NCI-H748 (cell line): ENCODE data around the gene DNAH8.

Experiments used
- DNase-seq: peaks from one replicate; lab custom pipeline; 2025; ENCODE audit not compliant: unreplicated experiment; lab: John Stamatoyannopoulos, UW

The DNAH8 gene

DNA sequence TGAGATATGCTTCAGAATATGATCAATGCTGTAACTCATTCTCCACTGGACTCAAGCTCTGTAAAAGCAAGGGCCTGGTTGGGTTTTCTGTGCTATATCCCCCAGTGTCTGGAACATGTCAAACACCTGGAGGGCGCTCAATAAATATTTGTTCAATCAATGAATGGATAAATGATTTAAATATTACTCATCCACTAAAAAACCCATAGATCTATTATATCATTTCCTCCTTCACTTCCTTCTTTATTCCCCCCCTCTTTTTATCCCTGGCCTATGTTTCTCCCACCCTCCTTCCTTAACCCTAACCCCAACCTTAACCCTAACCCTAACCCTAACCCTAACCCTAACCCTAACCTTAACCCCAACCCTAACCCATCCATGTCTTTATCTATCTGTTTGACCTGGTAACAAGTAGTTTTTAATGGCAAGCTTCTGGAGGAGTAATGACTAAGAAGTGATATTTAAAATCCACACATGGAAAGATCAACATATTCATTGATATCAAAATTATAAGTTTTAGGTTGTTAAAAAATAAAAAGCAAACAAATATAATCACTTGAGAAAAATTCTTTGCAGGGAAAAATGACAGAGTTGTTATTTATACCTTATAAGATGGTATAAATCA, 229.7 kb downstream of the DNAH8 start:
- DNase-seq: no peak

DNA sequence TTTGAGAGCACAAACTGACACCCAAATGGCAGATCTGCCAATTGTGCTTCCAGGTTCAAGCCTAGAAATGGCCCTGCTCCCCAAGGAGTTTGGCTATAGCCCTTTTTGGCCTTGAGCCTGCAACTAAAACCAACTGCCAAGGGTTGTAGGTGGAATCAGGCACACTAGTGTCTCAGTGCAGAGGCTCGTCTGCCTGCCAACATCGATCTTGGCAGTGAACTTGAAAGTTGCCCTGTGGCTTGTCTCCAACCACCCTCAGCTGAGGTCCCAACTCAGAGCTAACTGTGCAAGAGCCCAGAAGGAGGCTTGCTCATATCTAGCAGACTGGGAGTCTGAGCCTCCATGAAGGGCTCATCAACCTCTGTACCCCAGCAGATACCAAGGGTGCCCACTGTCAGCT, 240.8 kb downstream of the DNAH8 start:
- no peak for DNase-seq

DNA sequence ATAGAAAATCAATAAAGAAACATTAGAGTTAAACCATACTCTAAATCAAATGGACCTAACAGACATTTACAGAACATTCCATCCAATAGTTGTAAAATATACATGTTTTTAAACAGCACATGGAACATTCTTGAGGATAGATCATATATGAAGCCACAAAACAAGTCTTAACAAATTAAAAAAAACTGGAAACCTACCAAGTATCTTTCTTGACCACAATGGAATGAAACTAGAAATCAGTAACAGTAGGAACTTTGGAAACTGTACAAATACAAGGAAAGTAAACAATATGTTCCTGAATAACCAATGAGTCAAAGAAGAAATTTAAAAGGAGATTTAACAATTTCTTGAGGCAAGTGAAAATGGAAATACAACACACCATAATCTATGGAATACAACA, 242.3 kb downstream of the DNAH8 start:
- DNase-seq: no peak

DNA sequence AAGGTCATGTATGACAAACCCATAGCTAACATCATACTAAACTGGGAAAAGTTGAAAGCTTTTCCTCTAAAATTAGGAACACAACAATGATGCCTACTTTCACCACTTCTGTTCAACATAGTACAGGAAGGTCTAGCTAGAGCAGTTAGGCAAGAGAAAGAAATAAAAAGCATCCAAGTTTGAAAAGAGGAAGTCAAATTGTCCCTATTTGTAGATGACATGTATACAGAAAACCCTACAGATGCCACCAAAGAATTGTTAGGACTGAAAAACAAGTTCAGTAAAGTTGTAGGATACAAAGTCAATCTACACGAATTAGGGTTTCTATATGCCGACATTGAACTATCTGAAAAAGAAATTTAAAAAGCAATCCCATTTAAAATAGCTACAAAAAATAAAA, 244.0 kb downstream of the DNAH8 start:
- no peak for DNase-seq

DNA sequence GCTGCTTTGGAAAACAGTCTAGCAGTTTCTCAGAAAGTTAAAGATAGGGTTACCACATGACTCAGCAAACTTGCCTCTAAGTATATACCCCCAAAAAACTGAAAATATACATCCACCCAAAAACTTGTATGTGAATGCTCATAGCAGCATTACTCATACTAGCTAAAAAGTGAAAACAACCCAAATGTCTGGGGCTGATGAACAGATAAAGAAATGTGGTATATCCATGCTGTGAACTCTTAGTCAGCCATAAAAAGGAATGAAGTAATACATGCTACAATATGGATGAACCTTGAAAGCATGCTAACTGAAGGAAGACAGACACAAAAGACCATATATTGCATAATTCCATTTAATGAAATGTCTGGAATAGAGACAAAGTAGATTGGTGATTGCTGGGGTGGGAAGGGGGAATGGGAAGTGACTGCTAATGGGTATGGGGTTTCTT, 253.6 kb downstream of the DNAH8 start:
- no peak for DNase-seq

DNA sequence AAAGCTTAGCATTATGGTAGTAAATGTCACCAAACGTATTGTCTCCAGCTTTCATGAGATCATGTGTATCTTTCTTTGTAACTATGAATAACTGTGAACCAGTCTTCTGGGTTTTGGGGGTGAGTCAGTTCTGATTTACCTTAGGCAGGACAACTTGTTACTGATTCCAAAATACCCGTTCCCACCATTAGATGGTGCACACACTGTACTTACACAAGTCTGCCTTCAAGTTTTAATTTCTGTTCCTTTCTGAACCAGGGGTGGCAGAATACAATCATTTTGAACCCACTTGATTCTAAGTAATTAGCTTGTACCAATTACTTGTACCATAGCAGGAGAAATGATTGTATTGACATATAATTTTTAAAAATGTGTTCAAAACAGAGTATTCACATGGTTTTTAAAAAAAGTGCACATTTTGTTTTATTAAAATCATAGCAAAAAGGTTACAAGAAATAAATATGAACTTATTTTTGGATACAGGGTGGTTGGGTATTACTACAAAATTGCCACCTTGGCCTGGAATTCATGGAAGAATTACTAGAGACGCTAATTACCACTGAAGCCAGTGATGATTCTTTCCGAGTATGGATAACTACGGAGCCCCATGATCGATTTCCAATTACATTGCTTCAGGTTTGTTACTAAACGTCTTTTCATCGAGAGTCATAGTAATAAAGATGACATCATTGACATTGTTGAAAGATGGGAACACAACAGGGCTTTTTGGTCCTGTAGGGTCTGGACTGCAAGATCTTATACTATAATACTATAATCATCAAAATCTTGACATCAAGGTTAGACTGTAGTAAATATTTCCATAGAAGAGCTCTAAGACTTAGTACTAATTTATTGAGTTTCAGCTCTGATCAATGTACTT, 258.3 kb downstream of the DNAH8 start:
- DNase-seq: peak; percentile 62

DNA sequence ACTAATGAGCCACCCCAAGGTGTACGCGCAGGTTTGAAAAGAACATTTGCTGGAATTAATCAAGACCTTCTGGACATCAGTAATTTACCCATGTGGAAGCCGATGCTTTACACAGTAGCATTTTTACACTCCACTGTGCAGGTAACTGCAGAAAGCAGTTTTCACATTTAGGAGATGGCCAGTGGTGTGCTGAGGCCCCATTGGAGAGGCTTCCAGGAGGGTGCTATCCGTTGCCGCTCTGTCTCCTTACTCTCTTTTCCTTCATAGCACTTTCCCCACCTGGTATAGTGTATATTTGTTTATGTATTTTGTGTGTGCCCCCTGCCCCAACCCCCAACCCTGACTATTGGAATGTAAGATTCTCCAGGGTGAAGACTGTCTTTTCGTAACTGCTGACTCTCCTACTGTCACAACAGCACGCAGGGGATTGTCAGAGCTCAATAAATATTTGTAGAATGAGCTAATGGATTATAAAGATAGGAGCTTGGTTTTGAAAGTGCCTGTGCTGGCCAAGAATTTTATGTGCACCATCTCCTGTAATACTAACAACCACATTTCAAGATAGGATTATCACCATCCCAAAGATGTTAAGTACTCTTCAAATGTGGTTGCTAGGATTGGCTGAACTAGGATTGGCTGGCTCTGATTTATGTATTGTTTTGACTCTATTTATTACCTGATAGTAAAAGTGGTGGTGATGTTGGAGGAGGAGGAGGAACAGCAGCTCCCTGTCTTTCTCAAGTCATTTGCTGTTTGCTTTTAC, 259.5 kb downstream of the DNAH8 start:
- DNase-seq: peak; percentile 21

DNA sequence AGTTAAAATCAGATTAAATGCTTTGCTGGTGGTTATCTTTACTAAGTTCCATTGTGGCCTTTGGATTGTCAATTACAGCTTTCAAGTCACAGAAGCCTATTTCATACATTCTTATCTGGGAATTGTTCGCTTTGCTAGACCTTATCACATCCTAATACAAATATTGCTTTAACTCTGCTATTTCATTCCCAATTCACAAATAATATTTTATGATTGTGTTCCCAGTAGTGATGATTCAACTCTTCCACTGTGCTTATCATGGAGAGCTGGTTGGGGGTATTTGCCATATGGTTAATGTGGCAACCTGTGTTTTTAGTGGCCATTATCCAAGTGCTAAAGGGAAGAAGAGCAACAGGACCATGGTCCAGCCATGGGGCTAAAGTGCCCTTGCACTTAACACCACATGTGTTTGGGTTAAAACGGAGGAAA, 260.5 kb downstream of the DNAH8 start:
- no peak for DNase-seq

DNA sequence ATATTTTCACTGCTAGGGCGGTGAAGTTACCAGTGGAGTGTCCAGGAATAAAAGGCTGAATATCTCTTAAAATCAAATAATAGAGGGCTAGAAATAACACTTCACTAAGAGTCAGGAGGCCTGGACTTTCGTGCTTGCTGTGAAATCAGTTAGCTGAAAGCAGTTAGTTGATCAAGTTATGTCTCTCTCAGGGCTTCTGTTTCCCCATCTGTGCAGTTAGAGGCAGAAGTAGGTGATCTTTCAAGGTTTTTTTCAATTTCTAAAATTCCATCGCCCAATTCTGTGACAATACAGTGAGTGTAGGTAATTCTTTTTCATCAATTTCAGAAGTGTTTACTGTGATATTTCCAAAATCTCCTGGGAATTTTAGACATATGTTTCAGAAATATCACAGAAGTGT, 260.9 kb downstream of the DNAH8 start:
- DNase-seq: no peak

DNA sequence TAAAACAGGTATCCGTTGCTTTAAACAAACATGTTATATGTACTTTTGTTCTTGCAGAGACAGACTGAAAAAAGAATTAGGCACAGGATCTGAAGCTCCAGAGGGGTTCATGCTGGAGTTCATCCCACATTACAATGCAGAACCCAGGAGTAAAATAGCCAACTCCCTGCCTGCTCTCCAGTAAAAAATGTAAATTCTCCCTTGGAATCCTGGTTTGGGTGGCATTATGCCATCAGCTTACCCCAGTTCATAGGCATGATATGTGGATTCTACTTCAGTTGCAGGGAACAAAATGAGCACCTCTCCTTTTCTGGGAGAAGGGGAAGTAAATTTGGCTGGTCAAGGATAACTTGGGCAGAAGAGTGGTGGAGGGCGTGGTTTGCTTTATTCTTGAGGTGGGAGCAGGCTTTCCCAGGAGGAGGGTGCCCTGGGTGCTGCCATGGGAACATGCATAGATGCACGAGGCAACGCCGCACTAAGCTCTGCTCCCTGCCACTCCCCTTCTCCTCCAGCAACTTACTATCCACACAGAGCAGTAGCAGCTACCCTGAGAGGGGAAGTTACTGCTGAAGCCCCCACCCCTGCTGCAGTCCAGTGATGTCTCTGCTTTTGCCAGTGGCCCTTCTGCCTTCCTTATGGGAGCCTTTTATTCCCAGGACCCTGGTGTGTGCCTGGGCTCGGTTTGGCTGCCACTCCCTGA, 261.8 kb downstream of the DNAH8 start:
- DNase-seq: peak; percentile 14

DNA sequence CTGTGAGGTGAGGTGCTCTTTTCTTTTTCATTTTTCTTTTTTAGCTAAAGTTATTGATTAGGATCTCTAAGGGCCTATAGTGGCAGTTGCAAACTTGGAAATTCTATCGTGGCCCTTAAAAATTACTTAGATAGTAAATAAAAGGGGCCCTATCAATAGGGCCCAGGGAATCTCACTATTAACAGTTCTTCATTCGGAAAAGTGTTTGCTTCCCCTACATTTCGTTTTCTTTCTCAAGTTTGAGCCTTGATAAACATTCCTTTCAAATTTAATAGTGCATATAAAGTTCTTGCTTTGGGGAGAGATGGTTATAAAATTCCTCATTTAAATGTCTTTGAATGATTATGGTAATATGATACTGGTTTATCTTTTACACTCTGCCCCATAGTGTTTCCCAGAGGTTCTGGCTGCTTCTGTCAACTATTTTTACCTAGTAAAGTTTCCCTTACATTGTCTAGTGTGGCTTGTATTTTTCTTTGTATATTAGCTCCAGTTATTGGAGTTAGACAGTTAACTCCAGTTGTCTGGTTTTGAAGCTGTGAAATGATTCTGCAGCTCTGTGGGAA, 263.1 kb downstream of the DNAH8 start:
- no peak for DNase-seq

DNA sequence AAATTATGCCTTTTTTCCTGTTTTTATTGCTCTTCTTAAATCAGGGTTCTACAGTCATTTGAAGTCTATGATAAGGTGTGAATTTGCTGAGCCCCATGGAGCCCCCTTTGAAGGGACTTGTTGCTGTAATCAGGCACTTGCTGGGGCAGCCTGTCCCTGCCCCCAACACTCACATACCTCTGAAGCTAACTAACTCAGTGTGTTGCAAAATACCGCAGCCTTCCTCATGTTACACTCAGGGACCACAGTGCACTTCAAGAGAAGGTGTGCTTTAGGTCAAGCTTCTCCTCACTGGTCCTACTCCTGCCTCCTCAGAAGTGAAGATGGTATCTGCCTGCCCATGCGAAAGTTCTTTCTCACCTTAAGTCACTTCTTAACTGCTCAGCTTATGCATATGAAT, 267.4 kb downstream of the DNAH8 start:
- DNase-seq: no peak

DNA sequence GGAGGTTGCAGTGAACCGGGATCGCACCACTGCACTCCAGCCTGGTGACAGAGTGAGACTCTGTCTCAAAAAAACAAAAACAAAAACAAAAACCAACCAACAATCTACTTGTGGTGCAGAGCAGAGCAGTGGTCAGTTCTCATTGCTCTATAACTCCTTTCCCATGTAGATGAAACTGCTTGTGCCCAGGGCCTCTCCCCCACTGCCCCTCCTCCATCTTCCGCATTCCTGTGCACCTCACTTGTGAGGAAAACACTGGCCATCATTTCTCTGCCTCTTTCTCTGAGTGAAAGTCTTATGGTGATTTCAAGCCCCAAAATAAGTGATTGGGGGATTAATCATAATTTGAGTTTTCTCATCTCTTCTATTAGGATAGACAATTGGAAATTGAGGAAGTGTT, 269.6 kb downstream of the DNAH8 start:
- no peak for DNase-seq

DNA sequence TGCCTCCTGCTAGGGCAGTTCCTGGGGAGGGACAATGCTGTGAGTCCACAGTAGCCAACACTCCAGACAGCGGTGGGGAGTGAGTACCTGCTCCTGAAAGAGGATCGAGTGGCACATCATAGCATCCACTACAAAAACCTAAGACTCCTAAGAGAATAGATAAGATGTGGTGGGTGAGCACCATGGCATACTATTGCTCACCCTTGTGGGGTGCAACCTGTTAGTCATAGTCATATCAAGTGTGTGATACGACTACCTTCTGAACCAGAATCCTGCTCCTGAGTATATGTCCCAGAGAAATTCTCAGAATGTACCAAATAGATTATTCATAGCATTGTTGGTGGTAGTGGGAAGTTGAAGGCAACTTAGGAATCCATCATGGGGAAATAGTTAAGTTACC, 270.7 kb downstream of the DNAH8 start:
- DNase-seq: no peak

DNA sequence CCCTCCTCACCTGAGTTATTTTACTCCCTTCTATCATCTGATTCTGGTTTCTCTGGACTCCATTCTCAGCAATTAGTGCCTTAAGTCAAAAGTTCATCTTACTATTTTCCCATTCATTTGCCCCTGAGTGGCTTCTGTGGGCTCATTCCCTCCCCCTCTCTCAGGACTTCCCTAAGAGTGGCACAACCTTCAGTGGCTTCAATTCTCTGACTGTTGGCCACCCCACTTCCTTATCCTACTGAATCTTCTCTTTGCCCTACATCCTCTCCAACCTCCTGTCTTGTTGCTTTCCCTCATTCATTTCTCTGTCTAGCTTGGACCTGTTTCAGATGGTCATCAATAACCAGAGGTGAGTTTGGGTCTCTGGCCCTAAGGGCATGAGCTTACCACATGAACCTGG, 272.4 kb downstream of the DNAH8 start:
- no peak for DNase-seq

DNA sequence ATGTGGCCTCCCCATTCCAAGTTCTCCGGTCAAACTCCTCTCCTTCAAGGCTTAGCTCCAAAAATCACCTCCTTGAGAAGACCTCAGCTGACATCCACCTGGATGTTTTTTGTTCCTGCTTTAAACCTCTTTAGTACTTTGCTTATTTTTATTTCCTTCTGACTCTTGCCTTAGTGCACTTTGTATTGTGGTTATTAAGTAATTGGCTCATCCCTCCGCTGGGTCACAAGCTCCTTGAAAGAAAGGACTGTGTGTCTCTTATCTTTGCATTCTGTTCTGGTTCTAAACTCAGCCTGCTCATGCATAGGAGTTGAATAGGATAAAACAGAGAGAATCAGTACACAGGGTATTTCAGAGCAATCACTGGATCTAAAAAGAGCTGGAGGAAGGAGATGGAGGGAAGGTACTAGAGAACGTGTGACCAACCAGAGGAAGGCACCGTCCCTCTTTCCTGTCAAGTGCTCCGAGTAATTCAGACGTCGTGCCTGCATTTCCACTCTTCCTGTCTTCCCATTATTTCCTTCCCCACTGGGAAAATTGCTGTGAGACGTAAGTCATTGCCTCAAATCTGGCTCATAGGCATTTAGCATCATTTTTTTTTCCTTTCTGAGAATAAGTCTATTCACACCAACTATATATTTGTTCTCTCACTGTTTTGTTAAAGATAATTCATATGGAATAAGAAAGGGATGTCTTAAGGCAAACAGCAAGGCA, 273.8 kb downstream of the DNAH8 start:
- no peak for DNase-seq

DNA sequence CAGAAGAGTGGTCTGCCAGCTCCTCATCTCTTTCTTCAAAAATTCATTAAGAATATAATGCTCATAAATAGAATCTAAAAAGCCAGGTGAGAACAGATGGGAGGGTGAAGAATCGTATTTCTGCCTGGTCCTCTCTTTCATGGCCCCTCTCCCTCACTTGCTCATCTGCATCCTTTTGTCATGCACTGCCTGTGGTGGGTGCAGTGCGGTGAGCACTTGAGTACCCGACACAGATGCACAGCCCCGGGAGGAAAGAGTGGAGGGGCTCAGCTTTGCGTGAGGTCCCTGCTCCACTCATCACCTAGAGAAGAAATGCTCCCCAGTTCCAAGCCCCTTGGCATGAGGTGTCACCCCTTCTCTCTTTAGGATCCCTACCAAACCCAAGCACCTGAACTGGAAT, 275.4 kb downstream of the DNAH8 start:
- DNase-seq: no peak

DNA sequence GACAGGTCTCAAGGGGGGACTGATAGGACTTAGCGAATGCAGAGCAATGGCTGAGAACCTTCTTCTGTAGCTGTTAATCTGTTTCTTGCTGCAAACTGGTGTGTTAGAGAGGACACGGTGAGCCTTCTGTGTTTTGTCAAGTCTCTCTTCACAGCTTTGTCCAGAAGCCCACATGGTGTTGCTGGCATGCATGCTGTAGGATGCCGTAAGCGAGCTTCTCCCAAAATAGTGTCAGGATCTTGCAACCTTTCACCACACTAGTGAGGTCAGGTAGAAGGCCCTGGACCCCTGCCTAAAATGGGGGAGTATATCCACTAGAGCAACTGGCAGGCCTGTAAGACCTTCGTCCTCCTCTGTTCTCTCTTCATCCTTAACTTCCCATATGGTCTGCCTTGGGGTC, 281.6 kb downstream of the DNAH8 start:
- no peak for DNase-seq

DNA sequence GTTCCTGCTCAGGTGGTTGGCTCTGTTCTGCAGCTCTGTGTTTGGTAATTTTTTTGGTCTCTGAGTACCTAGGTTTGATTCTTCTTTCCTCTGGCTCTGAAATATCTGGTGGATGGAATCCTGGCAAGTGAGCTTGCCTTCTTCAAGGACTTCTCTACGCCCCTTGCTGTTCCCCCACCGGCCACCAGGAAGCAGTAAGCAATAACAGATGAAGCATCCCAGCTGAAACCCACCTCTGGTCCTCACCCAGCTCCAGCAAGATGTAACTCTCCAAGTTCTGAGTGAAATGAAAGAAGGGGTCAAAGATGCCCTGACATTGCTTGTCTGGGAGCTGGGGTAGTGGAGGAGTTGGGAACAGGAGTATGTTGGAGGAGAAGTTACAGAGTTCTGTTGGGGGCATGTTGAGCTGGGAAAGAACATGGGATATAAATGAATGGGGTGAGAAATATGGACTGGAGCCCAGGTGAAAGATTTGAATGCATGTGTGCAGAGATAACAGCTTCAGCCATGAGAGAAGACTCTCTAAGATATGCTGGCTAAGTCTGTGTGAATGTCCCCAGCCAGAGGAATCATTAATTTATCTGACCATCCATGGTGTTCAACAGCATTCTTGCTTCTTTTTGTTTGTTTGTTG, 282.1 kb downstream of the DNAH8 start:
- peak; percentile 51 for DNase-seq

DNA sequence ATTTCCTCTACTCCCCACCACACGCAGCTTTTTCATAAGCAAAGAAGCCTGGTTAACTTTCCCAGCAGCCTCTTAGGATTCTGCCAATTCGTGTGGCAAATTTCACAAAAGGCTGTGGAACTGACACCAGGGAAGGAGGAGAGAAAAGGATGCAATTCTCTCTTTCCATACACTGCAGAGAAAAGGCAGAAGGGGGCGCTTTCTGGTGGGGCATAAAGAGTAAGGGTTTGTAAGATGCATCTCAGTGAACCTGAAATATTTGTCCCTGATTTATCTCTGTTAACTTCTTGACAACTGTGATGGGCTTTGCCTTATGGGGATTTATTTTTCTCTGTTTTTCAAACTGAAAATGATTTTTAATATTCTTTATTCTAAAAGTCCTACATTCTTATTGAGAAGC, 288.0 kb downstream of the DNAH8 start:
- peak; percentile 54 for DNase-seq
